Activated CD8-positive, alpha-beta memory T cell treated with anti-CD3 and anti-CD28 coated beads, Interleukin-2, amount 50 U/mL, for 48 hours (primary cell): ENCODE measurements around the gene WDR41.

ENCODE experiments used
- DNase-seq: peaks from one replicate; pipeline ENCODE4 v3.0.0-alpha.2; 2020

Gene WDR41

DNA sequence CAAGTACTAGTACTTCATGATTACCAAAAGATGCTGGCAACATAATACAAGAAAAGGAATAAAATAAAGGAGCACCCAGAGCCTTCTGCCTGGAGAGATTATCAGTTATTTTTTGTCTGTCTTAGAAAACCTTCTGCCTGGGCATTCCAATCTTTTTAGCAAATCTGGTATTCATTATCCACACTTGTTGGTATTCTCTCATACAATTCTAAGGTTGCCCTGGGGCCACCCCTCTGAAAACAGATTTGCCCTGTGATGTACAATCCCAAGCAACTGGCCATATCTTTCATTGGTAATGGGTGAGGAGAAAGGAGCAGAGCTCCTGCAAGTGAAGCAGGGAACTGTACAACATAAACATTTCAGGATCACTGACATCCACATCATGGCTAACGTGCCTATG is 47.8 kb downstream of the WDR41 start:
- no peak for DNase-seq

DNA sequence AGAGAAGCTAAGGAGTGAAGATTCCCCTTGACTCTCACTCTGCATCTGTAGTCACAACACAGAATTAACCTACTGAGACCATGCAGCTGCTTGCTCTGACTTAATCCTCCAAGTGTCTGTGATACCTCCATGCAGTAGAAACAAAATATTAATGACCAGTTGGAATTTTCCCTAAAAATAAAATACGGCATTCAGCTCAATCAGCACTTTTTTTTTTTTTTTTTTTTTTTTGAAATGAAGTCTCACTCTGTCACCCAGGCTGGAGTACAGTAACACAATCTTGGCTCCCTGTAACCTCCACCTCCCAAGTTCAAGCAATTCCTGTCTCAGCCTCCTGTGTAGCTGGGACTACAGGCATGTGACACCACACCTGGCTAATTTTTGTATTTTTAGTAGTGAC is 48.4 kb downstream of the WDR41 start:
- DNase-seq, result no peak

- no peak for DNase-seq
These were observed 54.0 kb downstream of the WDR41 start for GRCh38 chr5:77438071-77438470.

GRCh38 chr5:77437194-77437593 is 54.9 kb downstream of the WDR41 start:
- DNase-seq, result no peak

DNA sequence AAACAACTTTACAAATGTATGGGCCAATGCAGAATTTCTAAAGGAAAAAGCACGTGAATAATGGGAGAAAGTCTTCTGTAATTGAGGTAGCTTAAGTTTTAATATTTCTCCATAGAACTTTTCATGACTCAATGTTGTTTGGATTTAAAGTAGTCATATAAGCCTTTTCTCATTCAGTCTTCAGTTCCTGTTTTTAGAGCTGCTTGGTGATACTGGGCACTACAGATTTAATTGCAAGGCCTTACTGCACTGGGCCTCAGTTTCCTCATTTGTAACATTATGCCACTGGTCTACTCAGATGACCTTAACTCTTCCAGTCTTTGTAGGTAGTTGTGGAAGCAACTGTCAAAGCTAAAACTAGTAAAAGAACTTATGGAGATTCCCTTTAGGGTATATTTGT is 60.4 kb downstream of the WDR41 start:
- DNase-seq, result no peak

DNA sequence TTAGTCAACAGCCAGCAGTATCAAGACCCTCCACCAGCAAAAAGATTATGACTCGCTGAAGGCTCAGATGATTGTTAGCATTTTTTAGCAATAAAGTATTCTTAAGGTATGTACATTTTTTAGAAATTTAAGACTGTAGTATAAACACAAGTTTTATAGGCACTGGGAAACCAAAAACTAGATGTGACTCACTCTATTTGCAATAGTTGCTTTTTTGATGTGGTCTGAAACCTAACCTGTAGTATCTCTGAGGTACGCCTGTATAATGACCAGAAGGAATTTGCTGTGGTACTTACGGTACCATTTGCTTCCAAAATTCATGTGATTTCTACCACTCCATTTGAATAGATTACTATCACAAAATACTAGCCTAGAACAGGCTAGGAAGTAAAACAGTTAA is 60.8 kb downstream of the WDR41 start:
- DNase-seq, result no peak

DNA sequence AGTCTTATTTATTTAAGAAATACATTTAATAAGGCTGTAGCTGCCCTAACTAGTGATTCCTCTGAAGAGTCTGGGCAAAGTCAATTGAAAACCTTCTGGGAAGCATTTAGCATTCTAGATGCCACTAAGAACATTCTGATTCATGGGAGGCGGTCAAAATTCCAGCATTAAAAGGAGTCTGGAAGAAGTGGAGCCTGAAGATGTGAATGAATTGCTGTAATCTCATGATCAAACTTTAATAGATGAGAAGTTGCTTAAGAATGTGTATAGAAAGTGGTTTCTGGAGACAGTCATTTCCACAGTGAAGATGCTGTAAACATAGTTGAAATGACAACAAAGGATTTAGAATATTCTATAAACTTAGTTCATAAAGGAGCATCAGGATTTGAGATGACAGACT is 61.4 kb downstream of the WDR41 start:
- no peak for DNase-seq

- DNase-seq, result no peak
These were observed 63.6 kb downstream of the WDR41 start for GRCh38 chr5:77428526-77428925.

DNA sequence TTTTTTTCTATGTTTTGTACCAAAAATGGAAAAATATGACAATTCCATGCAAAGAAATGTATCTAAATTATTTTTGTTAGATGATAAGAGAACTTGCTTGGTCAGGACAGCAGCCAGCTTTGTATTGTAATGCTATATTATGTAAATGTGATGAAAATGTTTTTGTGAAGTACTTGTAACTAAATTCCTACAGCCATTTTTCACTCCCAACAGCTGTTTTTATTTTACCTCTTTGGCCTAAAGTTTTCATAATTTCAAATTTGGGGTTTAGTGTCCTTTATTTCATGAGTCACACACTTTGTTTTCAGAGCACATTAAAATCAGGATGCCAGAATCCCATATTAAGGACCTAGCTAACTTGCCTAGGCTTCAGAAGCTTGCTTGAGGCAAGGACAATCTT is 64.1 kb downstream of the WDR41 start:
- no peak for DNase-seq

GRCh38 chr5:77426670-77427069 is 65.4 kb downstream of the WDR41 start:
- no peak for DNase-seq

GRCh38 chr5:77425998-77426659 is 66.0 kb downstream of the WDR41 start:
- DNase-seq, result no peak

DNA sequence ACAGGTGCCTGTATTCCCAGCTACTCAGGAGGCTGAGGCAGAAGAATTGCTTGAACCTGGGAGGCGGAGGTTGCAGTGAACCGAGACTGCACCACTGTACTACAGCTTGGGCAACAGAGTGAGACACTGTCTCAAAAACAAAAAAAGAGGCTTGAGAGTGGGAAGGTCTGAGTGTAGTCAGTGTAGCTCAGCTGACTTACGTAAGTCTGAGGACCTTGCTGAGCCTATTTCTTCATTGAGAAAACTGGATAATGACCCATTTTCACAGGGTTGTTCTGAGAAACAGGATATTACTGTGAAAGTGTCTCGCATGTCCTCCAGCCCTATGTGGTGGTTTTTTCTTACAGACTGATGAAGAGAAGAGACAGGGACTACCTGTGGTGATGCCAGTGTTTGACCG is 66.7 kb downstream of the WDR41 start:
- no peak for DNase-seq

DNA sequence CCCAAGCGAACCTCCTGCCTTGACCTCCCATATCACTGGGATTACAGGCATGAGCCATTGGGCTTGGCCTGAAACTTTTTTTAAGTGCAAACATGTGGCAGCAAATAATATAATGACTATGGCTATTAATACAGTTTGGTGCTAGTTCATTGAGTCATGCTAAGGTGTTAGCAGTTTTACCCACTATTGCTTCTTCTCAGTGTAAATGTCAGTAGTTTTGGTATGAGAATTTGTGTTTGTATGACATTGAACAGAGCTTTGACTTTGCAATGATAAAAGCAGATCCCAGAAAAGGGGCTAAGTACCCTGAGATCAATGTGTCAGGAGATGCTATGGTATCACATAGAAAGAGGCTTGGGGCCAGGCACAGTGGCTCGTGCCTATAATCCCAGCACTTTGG is 67.2 kb downstream of the WDR41 start:
- no peak for DNase-seq

DNA sequence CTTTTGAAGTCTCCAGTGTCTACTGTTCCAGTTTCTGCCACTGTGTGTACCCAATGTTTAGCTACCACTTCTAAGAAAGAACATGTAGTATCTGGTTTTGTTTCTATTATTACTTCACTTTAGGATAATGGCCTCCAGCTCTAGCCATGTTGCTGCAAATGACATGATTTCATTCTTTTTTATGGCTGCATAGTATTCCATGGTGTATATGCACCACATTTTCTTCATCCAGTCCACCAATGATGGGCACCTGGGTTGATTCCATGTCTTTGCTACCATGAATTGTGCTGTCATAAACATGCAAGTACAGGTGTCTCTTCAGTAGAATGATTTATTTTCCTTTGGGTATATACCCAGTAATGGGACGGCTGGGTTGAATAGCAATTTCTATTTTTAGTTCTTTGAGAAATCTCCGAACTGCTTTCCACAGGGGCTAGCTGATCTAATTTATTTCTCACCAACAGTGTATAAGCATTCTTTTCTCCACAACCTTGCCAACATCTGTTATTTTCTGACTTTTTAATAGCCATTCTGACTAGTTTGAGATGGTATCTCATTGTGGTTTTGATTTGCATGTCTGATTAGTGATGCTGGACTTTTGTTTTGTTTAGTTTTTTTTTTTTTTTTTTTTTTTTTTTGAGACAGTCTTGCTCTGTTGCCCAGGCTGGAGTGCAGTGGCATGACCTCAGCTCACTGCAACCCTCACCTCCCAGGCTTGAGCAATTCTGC is 68.9 kb downstream of the WDR41 start:
- no peak for DNase-seq

DNA sequence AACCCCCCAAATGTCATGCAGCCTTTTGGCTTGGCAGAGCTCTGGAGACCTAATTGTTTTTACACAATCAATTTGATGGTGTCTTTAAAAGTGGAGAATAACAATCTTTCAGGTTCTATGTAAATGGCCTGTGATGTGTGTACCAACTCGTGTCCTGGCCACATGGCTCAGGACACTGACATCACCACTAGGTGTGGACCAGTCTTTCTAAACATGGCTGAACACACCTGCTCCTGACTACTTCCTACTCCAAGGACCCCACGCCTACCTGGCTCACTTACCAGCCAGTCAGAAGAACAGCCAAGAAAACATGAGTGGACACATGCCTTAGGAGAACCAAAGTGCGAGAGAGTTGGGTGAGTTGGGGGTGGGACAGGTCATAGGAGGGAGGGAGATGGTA is 71.2 kb downstream of the WDR41 start:
- no peak for DNase-seq

DNA sequence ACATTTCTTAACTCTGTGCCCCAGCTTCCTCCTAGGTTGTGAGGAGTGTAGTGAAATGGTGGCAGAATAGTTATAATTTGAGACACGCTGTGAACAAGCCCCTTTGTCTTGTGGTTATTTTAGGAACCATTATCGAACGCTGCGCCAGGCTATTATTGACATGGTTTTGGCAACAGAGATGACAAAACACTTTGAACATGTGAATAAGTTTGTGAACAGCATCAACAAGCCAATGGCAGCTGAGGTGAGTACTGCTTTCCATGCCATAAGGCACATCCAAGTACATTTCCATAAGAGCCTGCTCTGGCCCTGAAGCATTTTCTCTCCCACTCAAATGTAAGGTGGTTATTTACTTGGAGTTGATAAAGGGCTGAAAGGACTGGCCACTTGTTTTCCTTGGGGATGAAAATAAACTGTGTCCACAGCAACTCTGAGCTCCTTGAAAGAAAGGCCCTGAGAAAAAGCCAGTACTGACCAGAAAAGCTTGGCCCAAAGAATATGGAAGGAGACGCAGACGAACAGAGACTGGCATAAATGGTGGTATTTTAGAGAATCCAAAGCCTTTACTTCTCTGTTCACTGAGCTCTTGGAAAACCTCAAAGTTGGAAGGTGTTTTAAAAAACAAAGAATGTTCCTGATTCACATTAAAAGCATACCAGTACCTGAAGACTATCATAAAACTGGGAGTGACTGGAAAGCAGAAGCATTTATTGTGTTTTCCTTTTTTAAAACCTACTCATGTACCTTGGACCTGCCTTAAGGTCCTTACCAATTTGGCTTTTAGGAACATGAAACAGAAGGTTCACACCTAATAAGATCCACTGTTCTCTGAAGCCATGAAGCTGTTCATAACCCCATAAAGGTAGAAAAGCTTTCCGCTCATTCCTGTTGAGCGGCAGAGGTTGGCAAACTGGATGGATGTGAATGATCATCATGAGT is 72.2 kb downstream of the WDR41 start:
- no peak for DNase-seq

DNA sequence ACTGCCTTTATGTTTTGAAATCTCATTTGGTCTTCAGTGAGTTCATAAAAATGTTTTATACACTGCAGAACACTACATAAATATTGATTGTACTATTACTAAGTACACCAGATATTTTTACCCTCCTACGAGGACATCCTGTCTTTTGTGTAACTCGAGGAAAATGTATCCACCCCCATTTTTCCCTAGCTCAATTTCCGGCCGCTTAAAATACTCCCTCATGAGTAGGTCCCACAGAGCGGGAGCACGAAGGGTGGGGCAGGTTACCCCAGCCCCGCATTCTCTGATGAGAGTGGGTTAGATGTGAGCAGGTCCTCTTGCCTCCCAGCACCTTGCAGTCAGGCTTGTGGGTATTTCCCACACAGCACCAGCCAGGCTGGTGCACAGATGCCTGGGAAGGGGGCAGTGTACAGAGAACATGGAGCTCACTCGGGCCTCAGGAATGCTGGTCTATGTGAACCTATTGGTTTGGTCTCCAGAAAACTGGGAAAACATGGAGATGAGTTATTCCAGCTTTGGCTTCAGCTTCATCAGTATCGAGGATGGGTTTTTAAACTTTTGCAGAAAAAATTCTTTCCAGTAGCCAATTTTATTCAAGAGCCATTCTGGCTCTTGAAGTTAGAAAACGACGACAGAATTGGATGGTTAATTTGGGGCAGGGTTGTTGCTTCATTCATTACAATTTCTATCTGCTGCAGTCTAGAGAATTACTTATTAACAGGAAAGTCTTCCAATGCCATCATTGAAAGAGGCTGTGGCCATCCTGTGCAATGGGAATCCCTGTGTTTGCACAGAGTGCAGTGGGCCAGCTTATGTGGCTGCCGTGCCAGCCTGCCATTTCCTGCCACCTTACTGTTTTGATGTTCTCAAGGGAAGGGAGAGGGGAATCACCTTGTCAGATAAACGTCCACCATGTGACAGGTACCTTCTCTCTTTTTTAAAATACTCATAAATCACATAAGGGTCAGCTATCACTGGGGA is 73.2 kb downstream of the WDR41 start:
- no peak for DNase-seq

GRCh38 chr5:77418162-77418561 is 74.0 kb downstream of the WDR41 start:
- no peak for DNase-seq

DNA sequence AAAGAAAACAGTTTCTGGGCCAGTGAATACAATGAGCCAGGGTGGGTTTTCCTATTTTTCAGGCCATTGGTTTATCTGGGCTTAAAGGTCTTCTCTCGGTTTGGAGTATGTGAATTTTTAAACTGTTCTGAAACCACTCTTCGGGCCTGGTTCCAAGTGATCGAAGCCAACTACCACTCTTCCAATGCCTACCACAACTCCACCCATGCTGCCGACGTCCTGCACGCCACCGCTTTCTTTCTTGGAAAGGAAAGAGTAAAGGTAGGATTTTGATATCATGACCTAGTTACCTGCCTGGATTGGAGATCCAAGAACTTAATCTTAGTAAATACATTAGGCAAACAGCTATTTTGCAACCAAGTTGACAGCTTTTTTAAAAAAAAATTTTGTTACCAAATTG is 79.1 kb downstream of the WDR41 start:
- DNase-seq, result no peak

DNA sequence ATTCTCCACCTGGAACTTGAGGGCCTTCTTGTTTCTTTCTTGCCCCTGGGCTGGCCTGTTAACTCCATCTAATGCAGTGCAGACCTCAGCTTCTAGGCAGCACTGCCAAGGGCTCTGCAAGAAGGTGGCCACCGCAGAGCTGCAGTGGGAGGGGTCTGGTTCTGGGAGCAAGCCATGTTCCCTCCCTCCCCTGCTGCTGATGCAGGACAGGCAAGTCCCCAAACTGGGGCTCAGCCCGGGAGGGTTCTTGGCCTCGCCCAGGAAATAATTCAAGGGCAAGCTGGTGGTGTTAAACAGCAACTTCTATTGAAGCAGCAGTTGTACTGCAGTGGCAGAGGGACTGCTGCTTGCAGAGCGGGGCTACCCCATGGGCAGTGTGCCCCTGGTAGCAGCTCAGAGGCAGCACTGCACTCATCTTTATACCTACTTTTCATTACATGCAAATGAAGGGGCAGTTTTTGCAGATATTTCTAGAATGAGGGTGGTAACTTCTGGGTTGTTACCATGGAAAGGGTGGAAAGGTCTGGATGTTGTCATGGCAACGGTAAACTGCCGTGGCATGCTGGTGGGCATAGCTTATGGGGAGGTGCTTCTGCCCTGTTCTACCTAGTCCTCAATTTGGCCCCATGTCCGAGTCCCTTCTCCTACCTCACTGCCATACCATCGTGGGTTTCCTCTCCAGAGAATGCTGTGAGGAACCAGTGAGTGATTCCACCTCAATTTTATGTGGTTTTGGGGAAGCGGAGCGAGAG is 82.1 kb downstream of the WDR41 start:
- DNase-seq, result no peak

- DNase-seq, result no peak
These were observed 85.0 kb downstream of the WDR41 start for GRCh38 chr5:77407152-77407551.

DNA sequence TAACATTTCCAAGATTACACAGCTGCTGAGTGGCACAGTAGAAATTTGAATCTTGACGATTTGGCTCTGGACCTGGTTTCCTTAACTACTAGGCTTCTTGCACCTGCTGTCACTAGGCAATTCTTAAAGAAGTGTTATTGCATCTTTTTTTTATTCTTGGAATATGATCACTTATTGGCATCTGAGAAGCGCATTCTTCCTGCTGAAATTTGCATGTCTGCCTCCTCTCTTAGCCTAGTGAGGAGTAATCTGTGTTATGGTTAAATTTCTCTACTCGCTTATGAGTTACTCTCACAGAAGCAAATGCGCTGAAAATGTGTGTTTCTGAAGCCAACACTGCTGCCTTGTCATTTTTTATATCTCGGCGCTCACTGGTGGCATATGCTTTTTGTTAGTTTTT is 89.3 kb downstream of the WDR41 start:
- no peak for DNase-seq
